Caco-2 (cell line): ENCODE data around the gene TMEM97. TPM values are rescaled to one million over a fixed set of nuclear protein-coding genes. Genes with fewer than 3 reads are reported as not detected.
A peak's percentile ranks its signal among the peaks of the same experiment; 100 is the strongest.

Experiments used
- BruUV-seq: library from RNA; stranded (reverse); fragments of 400-500 nt; replicated peaks from 2 replicates; lab custom pipeline; 2021; lab: Mats Ljungman, UMichigan
- CTCF ChIA-PET: fragments of 300-600 bp; sonication (Branson Sonifier 250); formaldehyde crosslinking; loops from one replicate; lab custom pipeline; 2022; ENCODE audit warnings: antibody characterized with exemption; lab: Charles Lee
- POLR2A ChIA-PET: fragments of 300-600 bp; sonication (Branson Sonifier 250); formaldehyde crosslinking; loops from one replicate; lab custom pipeline; 2022; ENCODE audit warnings: antibody characterized with exemption; lab: Charles Lee
- DNase-seq, 2 experiments: peaks; one replicate each; pipeline versions ENCODE4 v3.0.0 to v3.0.0-alpha.2; 2020 to 2022
- H3K27me3 ChIP-seq: replicated peaks from 2 replicates; pipeline ENCODE4 v1.6.0; 2011; ENCODE audit warnings: low read length; ENCODE audit not compliant: control insufficient read depth, insufficient read depth
- H3K36me3 ChIP-seq: 2 replicates; pipeline ENCODE4 v1.5.1; 2011; ENCODE audit warnings: low read length; ENCODE audit not compliant: control insufficient read depth, insufficient read depth
- H3K4me1 ChIP-seq: fragments of 250-450 bp; sonication (Bioruptor Pico); 2 replicates; pipeline ENCODE4 v1.5.1; 2020; ENCODE audit warnings: mild to moderate bottlenecking
- H3K4me3 ChIP-seq: 2 replicates; pipeline ENCODE4 v1.5.1; 2011; ENCODE audit warnings: low read depth, mild to moderate bottlenecking, control low read depth, low read length
- H3K9me3 ChIP-seq: fragments of 250-450 bp; sonication (Bioruptor Pico); 2 replicates; pipeline ENCODE4 v1.5.1; 2020; ENCODE audit warnings: mild to moderate bottlenecking, moderate library complexity
- H3K27ac Mint-ChIP-seq: one replicate; pipeline ENCODE4 v1.8.0; 2022; ENCODE audit warnings: mixed read lengths; ENCODE audit not compliant: unreplicated experiment
- H3K27me3 Mint-ChIP-seq: one replicate; pipeline ENCODE4 v1.8.0; 2022; ENCODE audit warnings: mixed read lengths; ENCODE audit not compliant: insufficient read depth, unreplicated experiment
- H3K36me3 Mint-ChIP-seq: one replicate; pipeline ENCODE4 v1.8.0; 2022; ENCODE audit warnings: mild to moderate bottlenecking, mixed read lengths; ENCODE audit not compliant: insufficient read depth, unreplicated experiment
- H3K4me1 Mint-ChIP-seq: one replicate; pipeline ENCODE4 v1.8.0; 2022; ENCODE audit warnings: low read depth, mixed read lengths; ENCODE audit not compliant: unreplicated experiment
- H3K4me3 Mint-ChIP-seq: one replicate; pipeline ENCODE4 v1.8.0; 2022; ENCODE audit warnings: mild to moderate bottlenecking, moderate library complexity, mixed read lengths; ENCODE audit not compliant: unreplicated experiment
- H3K9me3 Mint-ChIP-seq: one replicate; pipeline ENCODE4 v1.8.0; 2022; ENCODE audit warnings: mixed read lengths; ENCODE audit not compliant: unreplicated experiment
- intact Hi-C: fragments of 100-400 bp; cut with micrococcal nuclease; formaldehyde crosslinking; loops from one replicate; pipeline ENCODE4 v1.10.0; 2022; ENCODE audit not compliant: unreplicated experiment
- total RNA-seq: library from RNA; stranded (reverse); gene quantifications from 2 replicates; pipeline ENCODE4 v1.2.3, GENCODE V29; 2022
- TF ChIP-seq, protein P1 (sequence below), 2 experiments: fragments of 200-600 bp in 1 of 2; IDR thresholded peaks; 1 replicate in 1 of 2; 2 replicates in 1 of 2; pipeline versions ENCODE4 v1.5.1 to v1.8.0; 2011 to 2022; ENCODE audit warnings: antibody characterized with exemption in 1 of 2, control low read depth in 1 of 2, inconsistent platforms in 1 of 2, low read depth in 1 of 2, low read length in 1 of 2, mild to moderate bottlenecking in 1 of 2, moderate library complexity in 1 of 2; ENCODE audit not compliant: insufficient read depth in 1 of 2, severe bottlenecking in 1 of 2, unreplicated experiment in 1 of 2

The TMEM97 gene
- total RNA-seq, 1 experiment from 2014 or later, result 342 TPM

DNA sequence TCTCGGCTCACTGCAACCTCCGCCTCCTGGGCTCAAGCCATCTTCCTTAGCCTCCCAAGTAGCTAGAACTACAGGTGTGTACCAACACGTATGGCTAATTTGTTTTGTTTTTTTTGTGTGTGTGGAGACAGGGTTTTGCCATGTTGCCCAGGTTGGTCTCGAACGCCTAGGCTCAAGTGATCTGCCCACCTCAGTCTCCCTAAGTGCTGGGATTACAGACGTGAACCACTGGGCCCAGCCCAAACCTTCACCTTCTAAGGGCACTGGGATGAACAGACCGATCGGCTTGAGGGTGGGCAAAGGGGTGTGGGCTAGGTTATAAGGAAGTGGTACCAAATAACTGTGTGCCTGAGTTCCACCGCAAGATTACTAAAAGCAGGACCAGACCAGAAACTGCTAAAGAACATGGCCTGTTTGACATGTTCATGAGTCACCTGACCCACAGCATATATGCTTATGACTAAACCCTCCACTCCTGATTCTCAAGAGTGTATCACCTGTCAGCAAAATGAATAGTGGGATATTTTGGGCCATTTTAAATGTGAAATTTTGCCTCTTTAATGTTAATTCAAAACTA is 8.1 kb downstream of the TMEM97 start:
- intact Hi-C loops, result loop anchor here (10.0 kb wide), 1 partner anchor 232 kb away; no protein-coding TSS in a partner anchor

DNA sequence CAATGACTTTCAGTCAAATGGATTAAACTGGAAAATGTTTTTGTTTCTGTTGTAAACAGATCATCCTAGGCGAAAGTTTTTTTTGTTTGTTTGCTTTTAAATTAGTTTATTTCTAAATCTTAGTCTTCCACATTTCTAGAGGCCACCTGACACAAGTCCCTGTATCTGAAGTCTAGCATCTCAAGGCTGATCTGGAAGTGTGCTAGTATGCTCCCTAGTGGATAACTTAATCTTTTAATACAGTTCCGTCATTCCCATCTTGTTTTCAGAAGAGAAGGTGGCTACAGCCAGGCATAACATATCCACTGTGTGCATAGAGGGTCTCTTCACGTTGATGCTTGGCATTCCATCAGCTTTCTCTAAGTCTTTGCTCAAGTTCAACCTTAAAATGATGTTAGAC is 8.7 kb downstream of the TMEM97 start:
- Histone ChIP-seq H3K9me3 (no peaks in the 10 kb centered on the region), H3K4me1 (peaks cover 55% of the 10 kb centered on the region), H3K27me3 (no peaks in the 10 kb centered on the region), H3K36me3 (peaks cover 19% of the 10 kb centered on the region), H3K4me3 (no peak overlapping the region)
- no peaks in the 10 kb centered on the region for H3K27me3 Mint-ChIP-seq
- H3K4me1 Mint-ChIP-seq, result peaks cover 54% of the 10 kb centered on the region
- no peaks in the 10 kb centered on the region for H3K9me3 Mint-ChIP-seq
- peak overlapping the region; percentile 37 for H3K27ac Mint-ChIP-seq
- ChIA-PET POLR2A (no interaction called here), CTCF (no interaction called here)
- H3K4me3 Mint-ChIP-seq, result no peak overlapping the region
- intact Hi-C loops, result loop anchor here (10.0 kb wide), 1 partner anchor 233 kb away; no protein-coding TSS in a partner anchor
- H3K36me3 Mint-ChIP-seq, result peaks cover 81% of the 10 kb centered on the region
- no TSS peak for BruUV-seq
- DNase-seq, result no peak
- TF ChIP-seq, protein P1, sequence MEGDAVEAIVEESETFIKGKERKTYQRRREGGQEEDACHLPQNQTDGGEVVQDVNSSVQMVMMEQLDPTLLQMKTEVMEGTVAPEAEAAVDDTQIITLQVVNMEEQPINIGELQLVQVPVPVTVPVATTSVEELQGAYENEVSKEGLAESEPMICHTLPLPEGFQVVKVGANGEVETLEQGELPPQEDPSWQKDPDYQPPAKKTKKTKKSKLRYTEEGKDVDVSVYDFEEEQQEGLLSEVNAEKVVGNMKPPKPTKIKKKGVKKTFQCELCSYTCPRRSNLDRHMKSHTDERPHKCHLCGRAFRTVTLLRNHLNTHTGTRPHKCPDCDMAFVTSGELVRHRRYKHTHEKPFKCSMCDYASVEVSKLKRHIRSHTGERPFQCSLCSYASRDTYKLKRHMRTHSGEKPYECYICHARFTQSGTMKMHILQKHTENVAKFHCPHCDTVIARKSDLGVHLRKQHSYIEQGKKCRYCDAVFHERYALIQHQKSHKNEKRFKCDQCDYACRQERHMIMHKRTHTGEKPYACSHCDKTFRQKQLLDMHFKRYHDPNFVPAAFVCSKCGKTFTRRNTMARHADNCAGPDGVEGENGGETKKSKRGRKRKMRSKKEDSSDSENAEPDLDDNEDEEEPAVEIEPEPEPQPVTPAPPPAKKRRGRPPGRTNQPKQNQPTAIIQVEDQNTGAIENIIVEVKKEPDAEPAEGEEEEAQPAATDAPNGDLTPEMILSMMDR (IDR thresholded peaks at IDR 0.05; ENCODE audit: insufficient read depth in 1 of 2, low read depth in 1 of 2, low read length in 1 of 2, severe bottlenecking in 1 of 2, unreplicated experiment in 1 of 2), result peak in 1 of 2 experiments; percentile 24

More for the DNA sequence above, 8.1 kb downstream of the TMEM97 start:
- no peak overlapping the region for H3K4me3 ChIP-seq
- DNase-seq, result no peak
- BruUV-seq, result TSS peak; percentile 16
- POLR2A ChIA-PET, result interaction anchor here (2.8 kb wide), 1 partner anchor 9 kb away, joined by 17 read pairs; the partner anchor contains the start of genes IFT20 and TNFAIP1
- H3K9me3 Mint-ChIP-seq, result no peaks in the 10 kb centered on the region
- CTCF ChIA-PET, result interaction anchor here (0.7 kb wide), 1 partner anchor 8 kb away, joined by 6 read pairs; the partner anchor contains the start of genes IFT20 and TNFAIP1
- H3K36me3 Mint-ChIP-seq, result peaks cover 79% of the 10 kb centered on the region
- H3K27me3 Mint-ChIP-seq, result no peaks in the 10 kb centered on the region
- peaks cover 52% of the 10 kb centered on the region for H3K4me1 ChIP-seq
- peaks cover 19% of the 10 kb centered on the region for H3K36me3 ChIP-seq
- H3K9me3 ChIP-seq, result no peaks in the 10 kb centered on the region
- TF ChIP-seq, protein P1 (IDR thresholded peaks at IDR 0.05; ENCODE audit: insufficient read depth in 1 of 2, low read depth in 1 of 2, low read length in 1 of 2, severe bottlenecking in 1 of 2, unreplicated experiment in 1 of 2), result no peak
- no peaks in the 10 kb centered on the region for H3K27me3 ChIP-seq
- peaks cover 54% of the 10 kb centered on the region for H3K4me1 Mint-ChIP-seq
- H3K4me3 Mint-ChIP-seq, result no peak overlapping the region
- H3K27ac Mint-ChIP-seq, result peak overlapping the region; percentile 48

DNA sequence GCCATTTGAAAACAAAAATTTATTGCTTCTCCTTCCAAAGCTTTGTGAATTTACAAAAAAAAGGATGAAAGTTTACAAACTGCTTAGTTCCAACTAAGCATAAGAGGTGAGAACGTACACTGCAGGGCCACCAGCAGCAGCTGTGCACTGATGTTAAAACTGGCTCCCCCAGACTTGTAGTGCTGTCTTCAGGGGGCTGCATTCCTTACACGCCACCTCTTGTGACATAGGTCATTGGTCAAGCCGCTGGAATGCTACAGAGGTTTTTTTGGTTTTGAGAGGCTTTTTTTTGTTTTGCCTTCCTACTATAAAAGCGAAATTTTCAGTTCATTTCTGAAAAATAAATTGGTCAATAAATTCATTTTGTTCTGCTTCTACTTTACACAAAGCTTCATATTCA is 9.3 kb downstream of the TMEM97 start:
- intact Hi-C loops, result loop anchor here (10.0 kb wide), 1 partner anchor 234 kb away; no protein-coding TSS in a partner anchor
- POLR2A ChIA-PET, result interaction anchor here (0.5 kb wide), 1 partner anchor 86 kb away, joined by 4 read pairs; no protein-coding TSS in a partner anchor

More for the DNA sequence above, 9.3 kb downstream of the TMEM97 start:
- H3K9me3 ChIP-seq, result no peaks in the 10 kb centered on the region
- Mint-ChIP-seq H3K4me1 (peaks cover 47% of the 10 kb centered on the region), H3K9me3 (no peaks in the 10 kb centered on the region), H3K27me3 (no peaks in the 10 kb centered on the region), H3K4me3 (no peak overlapping the region), H3K36me3 (peaks cover 81% of the 10 kb centered on the region), H3K27ac (peak overlapping the region; percentile 37)
- BruUV-seq, result TSS peak; percentile 1
- H3K4me1 ChIP-seq, result peaks cover 55% of the 10 kb centered on the region
- TF ChIP-seq, protein P1 (IDR thresholded peaks at IDR 0.05; ENCODE audit: insufficient read depth in 1 of 2, low read depth in 1 of 2, low read length in 1 of 2, severe bottlenecking in 1 of 2, unreplicated experiment in 1 of 2), result no peak
- DNase-seq, result peak; percentile 69 to 70
- peaks cover 19% of the 10 kb centered on the region for H3K36me3 ChIP-seq
- CTCF ChIA-PET, result interaction anchor here (0.6 kb wide), 1 partner anchor 45 kb away, joined by 3 read pairs; no protein-coding TSS in a partner anchor
- H3K27me3 ChIP-seq, result no peaks in the 10 kb centered on the region
- no peak overlapping the region for H3K4me3 ChIP-seq
